CD4-positive, alpha-beta T cell treated with Interleukin-17A for 1 hour (primary cell): ENCODE results near the gene GHRL.

ENCODE experiments used
- DNase-seq: peaks from one replicate; pipeline ENCODE4 v3.0.0-alpha.2; 2020

GHRL gene, protein sequence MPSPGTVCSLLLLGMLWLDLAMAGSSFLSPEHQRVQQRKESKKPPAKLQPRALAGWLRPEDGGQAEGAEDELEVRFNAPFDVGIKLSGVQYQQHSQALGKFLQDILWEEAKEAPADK

DNA sequence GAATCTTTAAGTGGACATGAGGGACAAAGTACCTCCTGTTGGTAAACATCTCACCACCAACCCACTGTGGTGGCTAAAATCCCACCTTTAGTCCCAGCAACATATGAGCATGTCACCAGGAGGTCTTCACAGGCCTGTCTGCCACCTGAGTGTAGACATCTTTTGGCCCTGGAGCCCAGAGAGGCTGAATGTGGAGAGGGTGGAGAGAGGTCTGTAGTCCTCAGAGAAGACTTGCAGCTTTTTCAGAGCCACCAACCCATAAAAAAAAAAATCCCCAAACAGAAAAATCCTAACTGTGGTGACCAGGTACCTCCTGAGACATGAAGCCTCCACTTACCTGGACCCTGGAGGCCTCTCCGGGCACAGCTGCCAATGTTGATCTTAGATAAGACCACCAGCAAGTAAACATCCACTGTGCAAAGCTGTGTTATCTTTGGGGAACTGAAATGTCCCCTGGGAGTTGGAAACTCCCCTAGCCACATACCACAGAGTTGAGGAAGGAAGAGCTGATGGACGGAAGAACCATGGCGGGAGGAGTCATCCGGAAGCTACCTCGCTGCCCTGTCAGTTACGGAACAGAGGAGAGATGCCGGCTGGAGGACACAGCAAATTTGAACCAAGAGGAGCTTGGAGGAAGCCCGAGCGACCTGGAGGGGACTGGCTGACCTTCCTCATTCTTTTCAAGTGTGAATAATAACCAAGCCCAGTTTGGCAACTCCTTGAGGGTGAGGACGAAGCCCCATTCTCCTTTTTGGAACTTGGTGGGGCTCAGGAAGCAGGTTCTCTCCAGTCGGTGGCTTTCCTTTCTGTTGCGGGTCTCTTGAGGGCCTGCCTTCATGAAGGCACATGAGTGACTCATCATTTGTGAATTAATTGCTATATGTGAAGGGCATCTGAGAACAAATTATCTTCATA is at the start of gene GHRL:
Gene GHRL (minus strand): TSS at position 443 of the 915 bp plus-strand sequence. CDS start 2,767 bp downstream, outside the sequence.
- peak; percentile 30 for DNase-seq

DNA sequence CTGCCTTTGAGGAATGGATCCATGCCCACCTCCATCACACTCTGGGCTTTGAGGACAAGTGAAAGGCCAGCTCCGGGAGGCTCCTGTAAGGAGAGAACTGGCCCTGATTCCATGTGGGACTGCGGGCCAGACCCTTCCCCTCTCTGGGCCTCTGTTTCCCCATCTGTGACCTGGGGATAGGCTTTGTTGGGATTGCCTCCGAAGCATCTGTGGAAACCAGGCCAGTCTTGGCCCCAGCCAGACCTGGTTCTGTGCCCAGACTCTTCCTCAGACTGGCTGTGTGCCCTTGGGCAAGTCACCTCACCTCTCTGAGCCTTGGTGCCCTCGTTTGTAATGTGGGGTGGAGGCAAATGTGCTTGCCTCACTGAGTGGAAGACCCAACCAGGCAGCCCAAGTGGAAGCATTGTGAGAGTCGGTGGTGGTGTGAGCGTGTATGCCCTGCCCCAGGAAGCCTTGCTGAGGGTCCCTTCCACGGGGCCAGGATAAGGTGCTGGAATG is 49.2 kb upstream of the GHRL start:
- DNase-seq: no peak

DNA sequence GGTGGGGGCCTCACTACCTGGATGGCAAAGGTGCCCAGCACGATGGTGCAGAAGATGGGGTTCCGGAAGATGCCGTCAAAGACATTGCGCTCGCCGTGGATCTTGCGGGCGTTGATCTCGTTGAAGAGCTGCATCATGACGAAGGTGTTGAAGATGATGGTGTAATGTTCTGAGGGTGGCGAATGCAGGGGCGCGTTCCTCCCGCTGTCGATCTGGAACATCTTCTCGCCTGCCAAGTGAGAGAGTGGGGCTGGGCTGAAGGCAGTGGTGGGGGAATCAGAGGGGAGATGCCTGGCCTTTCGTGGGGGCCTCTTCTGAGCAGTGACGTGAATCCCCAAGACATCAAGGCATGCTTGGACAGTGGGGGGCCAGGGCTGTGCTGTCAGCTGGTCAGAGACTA is 47.7 kb upstream of the GHRL start:
- no peak for DNase-seq

DNA sequence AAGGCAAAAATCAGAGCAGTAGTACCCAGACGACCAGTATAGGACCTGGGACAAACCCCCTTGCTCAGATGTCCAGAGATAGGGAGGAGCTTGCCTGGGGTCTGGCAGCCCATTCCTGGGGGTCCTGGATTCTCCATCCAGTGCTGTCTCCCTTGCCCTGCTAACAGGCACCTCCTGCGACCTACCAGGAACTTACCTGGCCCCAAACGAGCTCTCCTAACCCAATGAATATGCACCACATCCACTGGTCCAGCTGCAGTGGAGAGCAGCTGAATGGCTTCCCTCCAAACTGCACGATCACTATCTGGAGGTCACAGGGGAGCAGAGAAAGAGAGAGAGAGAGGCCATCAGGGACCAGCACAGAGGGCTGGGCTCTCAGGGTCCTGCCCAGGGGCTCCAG is 47.3 kb upstream of the GHRL start:
- no peak for DNase-seq

DNA sequence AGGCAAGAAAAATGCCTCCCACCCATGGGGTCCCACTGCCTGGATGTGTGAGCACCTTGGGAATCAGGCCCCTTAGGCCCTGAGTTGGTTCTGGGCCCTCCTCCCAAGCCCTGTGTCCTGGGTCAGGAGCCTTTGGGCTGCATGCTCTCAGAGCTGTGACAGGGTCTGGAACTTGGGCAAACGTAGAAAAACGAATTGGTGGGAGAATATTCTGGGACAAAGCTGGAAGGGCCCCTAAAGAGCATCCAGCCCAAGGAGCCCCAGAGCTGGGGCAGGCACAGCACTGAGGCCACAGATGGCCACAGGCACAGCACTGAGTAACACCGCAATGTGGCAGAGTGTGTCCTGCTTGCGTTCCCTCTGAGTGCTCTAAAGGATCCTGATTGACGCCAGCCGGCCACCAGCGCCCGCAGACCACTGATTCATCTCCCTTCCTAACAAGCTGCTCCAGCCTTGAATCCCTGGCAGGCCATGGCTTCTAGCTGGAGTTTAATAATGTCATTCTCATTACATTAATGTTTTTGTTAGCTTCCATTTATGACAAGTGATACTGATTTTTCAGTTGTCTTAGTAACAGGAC is 46.7 kb upstream of the GHRL start:
- no peak for DNase-seq

DNA sequence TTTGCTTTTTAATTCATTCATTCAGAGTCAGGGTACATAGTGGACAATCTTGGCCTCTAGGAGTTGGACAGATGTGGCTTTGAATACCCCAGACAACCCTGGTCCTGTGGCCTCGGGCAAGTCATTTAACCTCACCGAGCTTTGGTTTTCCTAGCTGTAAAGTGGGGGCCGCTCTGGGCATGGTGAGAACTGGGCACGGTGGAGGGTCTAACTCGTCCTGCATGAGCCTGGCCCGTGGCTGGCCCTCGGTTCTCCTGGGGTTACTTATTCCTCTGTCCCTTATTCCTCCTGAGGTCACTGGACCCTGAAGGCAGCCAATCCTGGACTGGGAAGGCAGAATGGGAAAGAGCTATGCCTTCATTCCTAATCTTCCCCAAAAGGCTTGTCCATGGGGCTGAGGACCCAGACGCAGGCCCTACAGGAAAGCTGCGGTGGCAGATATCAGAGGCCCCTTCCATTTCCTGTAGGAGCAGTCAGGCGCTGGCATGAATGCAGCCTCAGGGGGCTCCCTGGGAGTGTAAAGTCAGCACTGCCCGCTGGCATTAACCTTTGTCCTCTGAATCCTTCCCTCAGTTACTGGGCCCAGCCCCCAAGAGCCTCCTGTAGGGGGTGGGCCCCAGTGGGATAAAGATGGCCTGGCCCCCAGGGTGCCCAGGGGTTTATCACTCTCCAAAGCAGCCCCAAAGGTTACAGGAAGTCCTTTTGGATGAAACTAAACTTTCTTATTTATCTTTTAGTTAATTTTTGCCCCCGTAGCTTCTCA is 46.0 kb upstream of the GHRL start:
- DNase-seq: no peak

DNA sequence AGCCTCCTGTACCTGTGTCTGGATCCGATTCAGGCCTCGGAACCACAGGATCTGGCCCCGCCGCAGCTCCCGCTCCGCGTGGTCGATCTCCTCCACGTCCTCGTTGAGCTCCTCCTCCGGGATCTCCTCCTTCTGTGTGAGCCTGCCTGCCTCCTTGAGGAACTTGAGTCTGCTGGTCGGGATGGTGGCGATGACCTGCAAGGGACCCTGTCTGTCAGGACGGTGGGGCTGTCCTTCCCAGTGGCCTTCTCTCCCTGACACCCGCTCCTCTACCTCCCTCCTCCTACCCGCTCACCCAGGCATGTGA is 45.4 kb upstream of the GHRL start:
- no peak for DNase-seq

DNA sequence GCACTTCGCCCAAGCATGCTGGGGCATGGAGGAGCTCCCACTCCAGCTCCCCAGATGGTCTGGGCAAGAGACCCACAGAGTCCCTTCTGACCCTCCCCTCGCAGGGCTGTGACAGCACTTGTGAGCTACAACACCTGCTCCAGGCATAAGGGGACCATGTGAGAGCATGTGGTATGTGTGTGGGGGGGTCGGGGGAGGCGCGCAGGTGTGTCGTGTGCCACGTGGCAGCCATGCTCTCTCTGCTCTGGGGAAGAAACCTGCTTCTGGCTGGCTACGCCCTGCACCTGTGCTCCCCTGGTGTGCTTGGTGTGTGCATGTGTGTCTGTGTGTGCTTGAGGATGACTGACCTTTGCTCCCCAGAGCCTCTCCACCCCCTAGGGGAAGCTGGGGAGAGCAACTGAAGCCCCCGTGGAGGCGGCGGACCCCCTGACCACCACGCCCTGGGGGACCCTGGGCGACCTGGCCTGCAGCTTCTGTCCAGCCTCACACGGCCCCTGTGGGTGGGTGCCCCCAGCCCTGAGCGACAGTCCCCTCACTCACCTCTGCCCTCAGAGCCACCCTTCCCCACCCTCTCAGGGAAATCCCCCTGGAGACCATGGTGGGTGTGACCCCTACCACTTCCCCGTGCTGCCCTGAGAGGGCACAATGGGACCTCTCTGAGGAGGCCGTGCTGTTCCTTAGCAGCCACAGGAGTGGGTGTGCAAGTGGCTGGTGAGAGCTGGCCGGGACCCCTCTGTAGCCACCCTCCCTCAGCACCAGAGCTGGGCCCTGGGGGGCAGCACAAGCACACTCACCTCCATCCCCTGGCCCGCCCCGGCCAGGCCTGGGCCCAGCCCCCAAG is 44.8 kb upstream of the GHRL start:
- DNase-seq: no peak

DNA sequence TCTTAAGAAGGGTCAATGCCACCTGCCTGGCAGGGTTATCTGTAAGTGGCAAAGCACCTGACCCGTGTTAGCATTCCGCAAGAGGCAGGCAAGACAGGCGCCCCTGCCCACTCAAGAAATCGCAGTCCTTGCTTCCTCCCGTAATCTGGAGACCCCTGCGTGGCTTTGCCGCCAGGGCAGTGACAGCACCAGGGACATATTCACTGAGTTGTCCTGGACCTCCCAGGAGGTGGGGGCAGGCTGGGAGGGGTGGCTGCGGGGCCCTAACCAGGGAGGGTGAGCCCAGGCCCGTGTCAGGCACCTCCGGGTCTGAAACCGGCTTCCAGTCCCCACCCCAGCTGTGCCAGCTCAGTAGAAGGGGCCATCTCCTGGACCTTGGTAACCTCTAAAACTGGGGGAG is 44.0 kb upstream of the GHRL start:
- DNase-seq: no peak

DNA sequence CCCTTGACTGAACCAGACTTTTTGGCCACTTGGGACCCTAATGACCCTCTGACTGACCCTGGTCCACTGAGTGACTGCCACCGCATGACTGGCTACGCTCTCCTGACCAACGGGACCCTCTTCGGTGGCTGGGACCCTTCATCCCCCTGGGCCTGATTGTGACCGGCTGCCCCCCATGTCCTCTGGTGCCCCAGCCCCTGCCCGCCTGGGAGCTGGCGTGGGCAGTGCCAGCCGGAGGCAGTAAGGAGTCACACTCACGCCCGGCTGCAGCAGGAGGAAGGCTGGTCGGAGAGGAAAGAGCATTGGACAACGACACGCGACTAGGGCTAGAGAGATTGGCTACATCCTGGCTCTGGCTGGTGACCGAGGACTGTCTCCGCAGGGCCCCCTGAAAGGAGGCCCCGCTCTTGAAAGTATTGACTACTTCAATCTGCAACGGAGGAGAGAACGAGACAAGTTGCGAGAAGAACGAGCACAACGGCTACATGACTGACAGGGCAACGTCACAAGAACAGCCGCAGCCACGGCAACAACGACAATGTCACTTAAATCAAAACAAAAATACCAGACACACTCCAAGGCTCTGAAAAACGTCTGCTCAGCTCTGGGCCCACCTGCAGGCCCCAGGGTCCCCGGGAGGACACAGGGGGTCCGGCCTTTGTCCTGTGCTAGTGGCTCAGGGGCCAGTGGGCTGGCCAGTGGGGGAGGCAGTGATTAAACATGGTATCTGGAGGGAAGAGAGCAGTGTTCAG is 43.3 kb upstream of the GHRL start:
- no peak for DNase-seq

DNA sequence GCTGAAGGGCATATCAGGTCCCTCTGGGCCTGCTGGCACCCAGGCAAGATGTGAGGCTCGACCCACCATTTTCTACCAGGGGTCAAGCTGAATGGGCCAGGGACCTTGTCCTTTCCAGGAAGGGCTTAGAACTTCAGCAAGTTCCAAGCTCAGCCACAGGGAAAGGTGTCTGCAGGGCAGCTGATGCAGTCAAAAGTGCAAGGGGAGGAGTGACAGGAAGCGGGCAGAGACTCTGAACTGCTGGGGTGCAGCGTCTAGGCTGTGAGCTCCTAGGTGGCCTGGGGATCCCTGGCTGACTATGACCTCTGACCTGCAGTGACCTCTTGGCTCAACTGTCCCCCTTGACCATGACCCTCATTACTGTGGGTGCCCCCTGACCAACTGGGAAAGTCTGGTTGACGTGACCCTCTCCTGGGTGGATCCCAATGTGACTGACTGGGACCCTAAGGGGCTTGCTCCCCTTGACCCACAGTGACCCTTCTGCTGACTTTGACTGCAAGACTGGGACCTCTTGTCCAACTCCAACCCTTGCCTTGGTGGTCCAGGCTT is 42.5 kb upstream of the GHRL start:
- DNase-seq: no peak

DNA sequence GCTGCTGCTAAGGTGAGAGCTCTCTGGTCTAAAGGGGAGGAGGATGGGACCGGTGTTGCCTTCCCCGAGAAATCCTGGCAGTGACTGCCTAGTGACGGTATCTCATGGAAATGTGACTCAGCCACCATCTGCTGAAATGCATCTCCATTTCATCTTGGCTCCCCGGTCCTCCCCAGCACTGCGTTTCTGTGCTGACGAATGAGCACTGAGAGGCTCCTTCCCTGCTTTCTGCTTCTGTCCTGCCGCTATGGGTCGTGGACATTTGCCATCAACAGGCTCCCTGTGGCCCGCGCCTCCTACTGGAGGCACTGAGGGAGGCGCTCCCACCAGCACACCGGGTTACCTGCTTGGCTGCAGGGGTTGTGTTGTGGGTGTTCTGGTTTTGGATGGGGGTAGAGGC is 41.7 kb upstream of the GHRL start:
- no peak for DNase-seq

DNA sequence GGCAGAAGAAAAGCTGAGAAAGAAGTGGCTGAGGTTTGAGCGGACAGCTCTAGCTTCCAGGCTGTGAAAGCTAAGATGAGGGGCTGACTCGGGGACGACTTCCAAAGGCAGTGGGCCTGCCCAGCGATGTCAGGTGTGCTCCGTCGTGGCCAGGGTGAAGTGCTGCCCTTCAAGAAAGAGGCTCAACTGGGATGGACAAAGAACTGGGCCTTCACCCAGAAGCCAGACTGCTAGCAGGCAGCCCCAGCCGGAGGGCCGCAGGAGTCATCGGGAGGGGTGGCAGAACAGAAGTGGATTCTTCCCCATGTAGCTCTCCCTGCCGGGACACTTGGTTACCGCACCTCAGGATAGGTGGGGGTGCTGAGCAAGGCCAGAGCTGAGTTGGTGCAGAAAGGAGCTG is 41.3 kb upstream of the GHRL start:
- no peak for DNase-seq

DNA sequence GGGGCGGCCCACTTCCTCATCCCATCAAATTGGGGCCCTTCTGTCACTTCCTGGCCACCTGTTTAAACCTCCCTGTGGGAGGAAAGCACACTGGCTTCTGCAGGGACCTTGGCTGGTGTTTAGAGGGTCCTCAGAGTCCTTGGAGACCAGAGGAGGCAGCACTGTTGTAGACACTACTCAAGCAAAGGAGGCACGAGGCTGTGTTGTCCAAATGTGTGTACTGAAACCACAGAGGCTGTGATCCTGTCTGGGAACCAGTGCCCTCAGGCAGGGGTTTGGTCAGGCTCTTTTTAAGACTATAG is 40.6 kb upstream of the GHRL start:
- DNase-seq: no peak

DNA sequence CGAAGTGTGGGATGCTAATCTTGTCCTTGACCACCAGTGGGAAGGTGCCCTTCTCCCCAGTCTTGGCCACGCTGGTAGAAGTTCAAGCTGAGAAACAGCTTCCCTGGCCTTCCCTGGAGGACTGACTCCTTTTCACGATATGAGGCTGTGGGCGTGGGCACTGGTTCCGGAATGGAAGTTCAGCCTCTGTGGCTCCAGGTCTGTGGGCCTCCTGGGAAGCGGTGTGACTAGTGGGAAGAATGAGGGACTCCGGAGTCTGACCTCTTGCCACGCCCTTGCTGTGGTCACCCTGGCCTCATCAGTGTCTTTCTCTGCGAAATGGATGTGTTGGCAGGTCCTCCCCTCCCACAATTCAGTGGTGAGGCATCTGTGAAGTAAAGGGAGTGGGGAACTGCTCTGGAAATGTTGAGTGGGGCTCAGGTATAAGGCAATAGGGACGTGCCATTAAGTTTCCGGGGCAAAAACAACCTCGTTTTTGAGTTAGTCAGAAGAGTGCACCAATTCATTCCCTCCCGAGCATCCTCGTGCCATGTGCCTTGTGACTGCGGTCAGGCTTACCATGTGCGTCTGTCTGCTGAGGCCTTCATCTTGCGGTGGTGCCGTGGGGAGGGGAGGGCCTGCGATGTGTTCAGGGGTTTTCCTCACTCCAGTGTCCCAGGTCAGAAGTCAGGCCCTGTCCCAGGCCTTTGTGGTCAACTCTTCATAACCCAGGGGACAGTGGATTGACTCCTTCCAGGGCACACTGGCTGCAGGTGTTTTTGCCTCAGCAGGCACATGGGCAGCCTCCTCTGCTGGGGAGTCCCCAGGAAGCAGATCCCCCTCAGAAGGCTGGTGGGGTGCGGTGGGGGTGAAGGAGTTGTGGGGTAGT is 40.0 kb upstream of the GHRL start:
- DNase-seq: no peak

DNA sequence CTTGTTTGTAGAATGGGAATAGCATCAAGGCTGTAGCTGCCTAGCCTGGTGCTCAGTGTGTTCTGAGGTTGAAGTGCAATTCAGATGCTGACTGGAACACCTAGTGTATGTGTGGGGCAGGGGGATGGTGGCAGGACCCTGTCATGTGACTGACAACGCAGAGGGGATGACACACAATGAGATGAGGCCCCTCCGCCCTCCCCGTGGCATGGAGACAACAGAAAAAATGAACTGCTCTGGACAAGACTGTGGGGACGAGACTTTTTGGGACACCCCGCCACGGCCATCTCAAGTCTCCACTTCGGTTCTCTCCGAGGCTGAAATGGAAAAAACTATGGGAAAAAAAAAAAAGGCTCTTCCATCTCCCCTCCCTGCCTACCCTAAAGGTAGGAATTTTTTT is 38.6 kb upstream of the GHRL start:
- DNase-seq: no peak

DNA sequence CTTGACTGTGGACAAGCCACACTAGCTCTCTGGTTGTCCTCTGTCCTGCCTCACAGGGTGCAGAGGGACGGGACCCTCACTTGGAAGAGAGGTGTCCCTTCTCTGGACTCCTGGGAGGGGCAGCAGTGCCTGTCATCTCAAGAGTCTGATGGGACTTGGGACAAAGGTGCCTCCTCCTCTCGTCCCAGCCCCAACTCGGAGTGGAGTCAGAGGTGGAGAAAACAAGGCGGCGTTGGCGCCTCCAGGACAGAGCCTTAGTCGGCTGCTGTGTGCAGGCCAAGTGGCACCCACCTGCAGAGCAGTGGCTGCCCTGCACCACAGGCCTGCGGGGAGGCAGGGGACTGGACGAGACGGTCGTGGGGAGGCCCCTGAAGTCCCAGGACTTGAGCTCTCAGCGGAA is 37.6 kb upstream of the GHRL start:
- no peak for DNase-seq

DNA sequence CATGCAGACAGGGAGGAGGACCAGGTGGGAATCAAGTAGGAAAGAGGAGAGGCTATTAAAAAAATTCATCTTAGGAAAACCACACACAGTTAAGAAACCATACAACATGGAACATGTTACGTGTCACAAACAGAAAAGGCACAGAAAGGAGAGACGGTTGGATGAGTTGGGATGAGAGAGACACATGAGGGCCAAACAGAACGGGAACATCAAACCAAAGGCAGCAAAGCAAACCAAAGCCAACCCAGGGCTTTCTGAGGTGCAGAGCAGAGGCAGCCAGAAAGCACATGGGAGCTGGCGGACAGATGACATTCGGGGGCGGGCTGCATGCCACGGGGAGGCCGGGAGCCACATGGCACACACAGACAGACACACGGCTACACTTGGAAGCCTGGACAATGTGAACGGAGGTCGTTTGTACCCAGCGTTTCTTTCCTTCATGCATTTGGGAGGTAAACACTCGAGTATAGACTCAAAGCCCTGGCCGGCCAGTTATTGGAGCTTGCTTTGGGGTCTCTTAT is 36.8 kb upstream of the GHRL start:
- DNase-seq: no peak

DNA sequence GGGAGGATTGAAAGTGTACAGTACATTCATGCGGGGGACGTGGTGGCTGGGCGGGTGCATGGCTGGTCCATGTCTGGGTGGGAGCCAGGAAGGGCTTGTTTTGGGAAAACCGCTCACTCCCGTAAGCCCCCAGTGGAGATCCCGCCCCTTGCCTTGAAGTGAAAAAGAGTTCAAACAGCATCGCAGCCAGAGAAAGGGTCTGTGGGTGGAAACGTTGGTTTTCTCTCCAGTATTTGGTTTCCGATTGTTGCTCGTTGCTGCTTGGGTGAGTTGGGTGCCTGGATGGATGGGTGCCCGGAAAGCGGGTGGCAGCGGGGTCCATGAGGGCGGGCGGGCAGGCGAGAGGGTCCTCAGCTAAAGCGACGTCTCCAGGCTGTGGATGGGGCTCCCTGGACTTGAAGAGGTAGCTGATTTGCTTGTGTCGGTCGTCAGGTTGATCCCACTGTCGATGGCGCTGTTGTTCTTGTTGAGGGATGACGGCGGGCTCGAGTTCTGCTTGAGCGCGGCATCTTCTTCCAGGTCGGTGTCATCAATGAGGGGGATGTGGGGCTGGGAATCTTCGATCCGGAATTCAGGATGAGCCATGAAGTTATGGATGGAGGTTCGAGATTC is 35.8 kb upstream of the GHRL start:
- no peak for DNase-seq

DNA sequence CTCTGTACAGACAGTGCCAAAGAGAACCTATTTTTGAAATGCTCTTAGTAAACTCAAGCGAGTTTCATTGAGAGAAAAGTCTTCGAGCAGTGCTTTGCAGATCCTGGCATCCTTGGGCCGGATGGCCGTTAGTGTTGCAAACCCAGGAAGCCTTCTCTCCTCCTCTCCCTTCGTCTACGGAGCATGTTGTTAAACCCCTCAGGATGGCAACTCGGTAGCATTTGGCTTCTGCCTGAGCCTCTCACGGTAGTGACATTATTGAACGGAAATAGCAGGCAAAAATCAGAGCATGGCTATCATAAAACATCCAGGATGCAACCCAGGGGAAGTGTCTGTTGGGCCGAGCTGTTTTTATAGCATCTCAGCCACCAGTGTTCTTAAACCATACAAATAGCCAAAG is 34.8 kb upstream of the GHRL start:
- DNase-seq: no peak
